ENCODE measurements around the gene RECQL. TPM values are rescaled to one million over a fixed set of nuclear protein-coding genes. Genes with fewer than 3 reads are reported as not detected.
A peak's percentile ranks its signal among the peaks of the same experiment; 100 is the strongest.

RECQL gene
- total and polyA plus RNA-seq, 8 donors = 32.1 to 42.1 (median 35.2) TPM

GRCh38 chr12:21509768-21510167, 8.3 kb upstream of the RECQL start:
- Histone ChIP-seq H3K27ac (no peak overlapping the region), H3K36me3 (peaks cover 0 to 53% of the 10 kb centered on the region in 2 donors), H3K27me3 (no peaks in the 10 kb centered on the region), H3K4me1 (peaks cover 0 to 12% of the 10 kb centered on the region in 2 donors), H3K4me3 (no peak overlapping the region), H3K9me3 (no peaks in the 10 kb centered on the region)
- ATAC-seq (no peak), DNase-seq (no peak)
- TF ChIP-seq, protein P1, sequence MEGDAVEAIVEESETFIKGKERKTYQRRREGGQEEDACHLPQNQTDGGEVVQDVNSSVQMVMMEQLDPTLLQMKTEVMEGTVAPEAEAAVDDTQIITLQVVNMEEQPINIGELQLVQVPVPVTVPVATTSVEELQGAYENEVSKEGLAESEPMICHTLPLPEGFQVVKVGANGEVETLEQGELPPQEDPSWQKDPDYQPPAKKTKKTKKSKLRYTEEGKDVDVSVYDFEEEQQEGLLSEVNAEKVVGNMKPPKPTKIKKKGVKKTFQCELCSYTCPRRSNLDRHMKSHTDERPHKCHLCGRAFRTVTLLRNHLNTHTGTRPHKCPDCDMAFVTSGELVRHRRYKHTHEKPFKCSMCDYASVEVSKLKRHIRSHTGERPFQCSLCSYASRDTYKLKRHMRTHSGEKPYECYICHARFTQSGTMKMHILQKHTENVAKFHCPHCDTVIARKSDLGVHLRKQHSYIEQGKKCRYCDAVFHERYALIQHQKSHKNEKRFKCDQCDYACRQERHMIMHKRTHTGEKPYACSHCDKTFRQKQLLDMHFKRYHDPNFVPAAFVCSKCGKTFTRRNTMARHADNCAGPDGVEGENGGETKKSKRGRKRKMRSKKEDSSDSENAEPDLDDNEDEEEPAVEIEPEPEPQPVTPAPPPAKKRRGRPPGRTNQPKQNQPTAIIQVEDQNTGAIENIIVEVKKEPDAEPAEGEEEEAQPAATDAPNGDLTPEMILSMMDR (IDR thresholded peaks at IDR 0.05) = no peak
- intact Hi-C loops (cut with DNase I) = no loop called here

GRCh38 chr12:21507849-21508248, 6.4 kb upstream of the RECQL start:
- Histone ChIP-seq H3K27ac (no peak overlapping the region), H3K4me3 (no peak overlapping the region), H3K27me3 (no peaks in the 10 kb centered on the region), H3K36me3 (peaks cover 0 to 34% of the 10 kb centered on the region in 2 donors), H3K9me3 (no peaks in the 10 kb centered on the region), H3K4me1 (peaks cover 10 to 28% of the 10 kb centered on the region in 2 donors)
- DNase-seq = no peak
- intact Hi-C loops (cut with DNase I) = no loop called here
- TF ChIP-seq, protein P1 (IDR thresholded peaks at IDR 0.05) = no peak
- ATAC-seq = no peak

DNA sequence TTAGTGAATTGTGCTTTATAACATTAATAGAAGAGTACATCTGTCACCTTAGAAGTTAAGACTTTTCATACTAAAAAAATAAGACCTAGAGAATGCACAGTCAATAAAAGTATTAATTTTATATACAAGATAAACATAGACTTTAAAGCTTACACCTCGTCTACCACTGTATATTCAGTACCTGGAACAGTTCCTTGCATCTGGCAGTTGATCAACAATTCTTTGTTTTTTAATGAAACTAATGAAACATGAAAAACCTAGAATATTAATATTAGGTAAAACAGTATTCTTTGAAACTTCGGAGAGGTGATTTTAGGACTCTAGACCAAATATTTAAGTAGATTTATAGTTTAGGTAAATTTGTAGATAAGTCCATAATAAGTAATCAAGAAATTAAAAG, 4.5 kb upstream of the RECQL start:
- TF ChIP-seq, protein P1 (IDR thresholded peaks at IDR 0.05) = no peak
- H3K4me3 ChIP-seq = no peak overlapping the region
- H3K36me3 ChIP-seq = peaks cover 0 to 21% of the 10 kb centered on the region in 2 donors
- no peaks in the 10 kb centered on the region for H3K27me3 ChIP-seq
- peaks cover 15 to 34% of the 10 kb centered on the region in 2 donors for H3K4me1 ChIP-seq
- no peak for ATAC-seq
- intact Hi-C loops (cut with DNase I) = no loop called here
- no peak overlapping the region for H3K27ac ChIP-seq
- no peak for DNase-seq
- no peaks in the 10 kb centered on the region for H3K9me3 ChIP-seq

DNA sequence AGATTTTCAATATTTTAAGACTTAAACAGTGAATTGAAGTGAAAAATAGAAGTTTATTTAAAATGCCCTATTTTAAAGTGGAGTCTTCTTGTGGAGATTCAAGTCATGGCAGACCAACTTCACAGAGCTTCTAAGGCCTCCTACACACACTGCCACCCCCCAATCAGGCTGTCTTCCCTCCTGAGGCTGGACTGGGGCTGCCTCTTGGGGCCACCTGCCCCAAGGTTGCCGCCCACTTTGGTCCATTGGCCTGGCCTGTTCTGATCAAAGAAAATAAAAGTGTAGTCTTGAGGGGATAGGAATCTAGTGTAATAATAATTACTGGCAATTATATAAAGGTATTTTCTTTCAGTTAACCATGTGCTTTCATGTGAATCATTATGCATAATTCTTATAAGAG, 1.4 kb upstream of the RECQL start:
- peaks cover 1 to 12% of the 10 kb centered on the region in 2 donors for H3K36me3 ChIP-seq
- intact Hi-C loops (cut with DNase I) = no loop called here
- no peaks in the 10 kb centered on the region for H3K9me3 ChIP-seq
- ATAC-seq (no peak), DNase-seq (peak in 1 of 4 donors; percentile 34)
- H3K27ac ChIP-seq = no peak overlapping the region
- H3K27me3 ChIP-seq = no peaks in the 10 kb centered on the region
- TF ChIP-seq, protein P1 (IDR thresholded peaks at IDR 0.05) = no peak
- H3K4me1 ChIP-seq = peaks cover 26 to 46% of the 10 kb centered on the region in 2 donors
- H3K4me3 ChIP-seq = peak overlapping the region; percentile 87 to 93

GRCh38 chr12:21502164-21502496, 695 bp upstream of the RECQL start:
- H3K9me3 ChIP-seq = no peaks in the 10 kb centered on the region
- peak overlapping the region; percentile 87 to 93 for H3K4me3 ChIP-seq
- H3K27me3 ChIP-seq = no peaks in the 10 kb centered on the region
- intact Hi-C loops (cut with DNase I) = no loop called here
- ATAC-seq (peak; percentile 53), DNase-seq (peak in 3 of 4 donors; percentile 17 to 76 (median 24))
- H3K4me1 ChIP-seq = peaks cover 26 to 46% of the 10 kb centered on the region in 2 donors
- peaks cover 3 to 17% of the 10 kb centered on the region in 2 donors for H3K36me3 ChIP-seq
- TF ChIP-seq, protein P1 (IDR thresholded peaks at IDR 0.05) = no peak
- H3K27ac ChIP-seq = peak overlapping the region; percentile 84 to 91

Measured in left lung (tissue), 10 donors.